GM06990 (cell line): Measurements from ENCODE around the gene DBNDD1.
A peak's percentile ranks its signal among the peaks of the same experiment; 100 is the strongest.

Source experiments
- DNase-seq: peaks from one replicate; pipeline ENCODE4 v3.0.0-alpha.2; 2011; ENCODE audit not compliant: insufficient read length; ENCODE audit errors: extremely low read depth
- H3K27me3 ChIP-seq: replicated peaks from 2 replicates; pipeline ENCODE4 v1.6.0; 2011; ENCODE audit warnings: low read length; ENCODE audit not compliant: control insufficient read depth, insufficient read depth
- H3K36me3 ChIP-seq: 2 replicates; pipeline ENCODE4 v1.5.1; 2011; ENCODE audit warnings: low read length; ENCODE audit not compliant: control insufficient read depth, insufficient read depth
- H3K4me3 ChIP-seq: replicated peaks from 2 replicates; pipeline ENCODE4 v1.5.1; 2011; ENCODE audit warnings: low read depth, mild to moderate bottlenecking, control low read depth, low read length
- TF ChIP-seq, protein P1 (sequence below): IDR thresholded peaks from 2 replicates; pipeline ENCODE4 v1.5.1; 2011; ENCODE audit warnings: low read length, control low read depth, mild to moderate bottlenecking, inconsistent platforms; ENCODE audit not compliant: insufficient read depth, poor library complexity, severe bottlenecking

Gene DBNDD1

GRCh38 chr16:90012991-90013745 lies 6.1 kb downstream of the DBNDD1 start:
- TF ChIP-seq, protein P1, sequence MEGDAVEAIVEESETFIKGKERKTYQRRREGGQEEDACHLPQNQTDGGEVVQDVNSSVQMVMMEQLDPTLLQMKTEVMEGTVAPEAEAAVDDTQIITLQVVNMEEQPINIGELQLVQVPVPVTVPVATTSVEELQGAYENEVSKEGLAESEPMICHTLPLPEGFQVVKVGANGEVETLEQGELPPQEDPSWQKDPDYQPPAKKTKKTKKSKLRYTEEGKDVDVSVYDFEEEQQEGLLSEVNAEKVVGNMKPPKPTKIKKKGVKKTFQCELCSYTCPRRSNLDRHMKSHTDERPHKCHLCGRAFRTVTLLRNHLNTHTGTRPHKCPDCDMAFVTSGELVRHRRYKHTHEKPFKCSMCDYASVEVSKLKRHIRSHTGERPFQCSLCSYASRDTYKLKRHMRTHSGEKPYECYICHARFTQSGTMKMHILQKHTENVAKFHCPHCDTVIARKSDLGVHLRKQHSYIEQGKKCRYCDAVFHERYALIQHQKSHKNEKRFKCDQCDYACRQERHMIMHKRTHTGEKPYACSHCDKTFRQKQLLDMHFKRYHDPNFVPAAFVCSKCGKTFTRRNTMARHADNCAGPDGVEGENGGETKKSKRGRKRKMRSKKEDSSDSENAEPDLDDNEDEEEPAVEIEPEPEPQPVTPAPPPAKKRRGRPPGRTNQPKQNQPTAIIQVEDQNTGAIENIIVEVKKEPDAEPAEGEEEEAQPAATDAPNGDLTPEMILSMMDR: no peak
- Histone ChIP-seq H3K36me3 (no peaks in the 10 kb centered on the region), H3K27me3 (no peaks in the 10 kb centered on the region; the same call in 1 of the 2 replicates), H3K4me3 (no peak overlapping the region)
- no peak for DNase-seq

- no peak for DNase-seq
- Histone ChIP-seq H3K36me3 (no peaks in the 10 kb centered on the region), H3K4me3 (no peak overlapping the region), H3K27me3 (no peaks in the 10 kb centered on the region)
- TF ChIP-seq, protein P1: no peak
These were observed 7.3 kb downstream of the DBNDD1 start for GRCh38 chr16:90011908-90012501.

GRCh38 chr16:90011508-90011819 lies 7.8 kb downstream of the DBNDD1 start:
- no peak overlapping the region for H3K4me3 ChIP-seq
- TF ChIP-seq, protein P1: no peak
- no peaks in the 10 kb centered on the region for H3K36me3 ChIP-seq
- no peak for DNase-seq
- no peaks in the 10 kb centered on the region for H3K27me3 ChIP-seq

DNA sequence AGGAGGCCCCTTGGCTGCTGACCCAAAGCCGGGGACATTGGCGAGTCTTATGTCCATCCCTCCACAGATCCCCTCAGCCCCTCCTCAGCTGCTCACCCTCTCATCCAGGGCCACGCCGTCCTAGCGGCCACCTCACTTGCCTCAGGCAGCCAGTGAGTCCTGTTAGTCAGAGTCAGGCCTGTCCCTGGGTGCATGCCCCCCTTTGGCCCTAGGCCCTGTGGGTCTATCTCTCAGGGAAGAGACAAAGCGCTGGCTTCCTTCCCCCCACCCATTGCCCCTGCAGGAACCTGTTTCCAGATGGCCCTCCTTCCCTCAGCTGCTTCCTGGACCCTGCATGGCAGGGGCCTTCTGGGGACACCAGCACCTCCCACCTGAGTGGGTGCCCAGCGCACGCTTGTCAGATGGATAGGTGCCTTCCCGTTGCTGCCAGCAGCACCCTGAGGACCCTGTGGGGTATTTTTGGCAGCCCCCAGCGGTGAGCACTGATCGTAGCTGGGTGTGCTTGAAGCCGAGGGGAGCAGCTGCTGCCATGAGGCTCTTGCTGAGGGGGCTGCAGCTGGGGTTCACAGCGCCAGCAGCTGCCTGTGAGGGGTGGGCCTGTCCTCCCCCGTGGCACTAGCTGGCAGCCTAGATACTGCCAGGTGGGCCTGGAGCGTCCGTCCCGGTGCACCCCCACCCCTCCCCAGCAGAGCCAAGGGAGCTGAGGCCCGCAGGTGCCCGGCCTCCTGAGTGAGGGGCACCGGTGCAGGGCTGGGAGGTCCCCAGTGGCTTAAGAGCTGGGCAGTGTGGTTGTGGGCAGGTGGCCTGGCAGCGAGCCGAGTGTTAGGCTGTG lies 8.4 kb downstream of the DBNDD1 start:
- no peaks in the 10 kb centered on the region for H3K36me3 ChIP-seq
- no peak for DNase-seq
- no peaks in the 10 kb centered on the region for H3K27me3 ChIP-seq
- TF ChIP-seq, protein P1: no peak
- H3K4me3 ChIP-seq: no peak overlapping the region

- TF ChIP-seq, protein P1: no peak
- Histone ChIP-seq H3K27me3 (no peaks in the 10 kb centered on the region), H3K4me3 (peak overlapping the region; percentile 27), H3K36me3 (no peaks in the 10 kb centered on the region)
- no peak for DNase-seq
These were observed 9.9 kb downstream of the DBNDD1 start for GRCh38 chr16:90009172-90009899.
